NCI-H1417 (cell line): Measurements from ENCODE around the gene KCNAB1.
A peak's percentile ranks its signal among the peaks of the same experiment; 100 is the strongest.

Experiments used
- DNase-seq, 3 experiments: peaks; one replicate each; lab custom pipeline; 2025; lab: John Stamatoyannopoulos, UW

KCNAB1 gene

DNA sequence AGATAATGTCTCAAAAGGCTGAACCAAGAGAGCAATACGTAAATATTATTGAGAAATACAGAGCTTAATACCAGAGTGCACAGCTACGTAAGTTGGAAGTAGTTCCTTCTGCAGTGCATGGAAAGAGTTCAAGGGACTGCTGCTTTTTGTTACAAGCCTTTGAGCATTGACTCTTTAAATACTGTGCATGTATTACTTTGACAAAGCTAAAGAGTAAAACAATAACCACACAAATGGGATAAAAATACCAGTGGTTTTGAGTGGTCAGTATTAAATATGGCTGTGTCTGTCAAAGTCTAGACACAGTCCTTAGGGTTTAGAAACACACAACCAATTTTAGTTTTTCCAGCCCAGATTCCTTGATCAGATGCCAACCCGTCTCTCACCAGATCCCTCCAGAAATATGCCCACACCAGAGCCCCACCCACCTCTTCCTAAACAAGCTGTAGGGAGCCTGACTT lies 372.5 kb downstream of the KCNAB1 start:
- no peak for DNase-seq

DNA sequence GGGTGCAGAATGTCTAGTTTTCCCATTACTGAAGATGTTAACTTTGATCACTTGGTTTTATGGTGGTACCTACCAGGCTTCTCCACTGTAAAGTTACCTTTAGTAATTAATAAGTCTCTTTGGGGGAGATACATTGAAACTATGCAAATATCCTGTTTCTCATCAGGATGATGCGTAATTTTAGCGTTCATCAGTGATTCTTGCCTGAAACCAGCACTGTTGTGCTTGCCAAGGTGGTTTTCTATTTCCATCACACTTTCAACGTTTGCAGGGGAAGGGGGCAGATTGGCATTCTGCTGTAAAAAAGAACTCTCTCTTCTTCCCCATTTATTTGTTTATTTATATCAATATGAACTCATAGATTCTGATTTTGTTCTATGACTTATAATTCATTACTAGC lies 373.5 kb downstream of the KCNAB1 start:
- no peak for DNase-seq

GRCh38 chr3:156495816-156496215 lies 375.4 kb downstream of the KCNAB1 start:
- DNase-seq, result no peak

DNA sequence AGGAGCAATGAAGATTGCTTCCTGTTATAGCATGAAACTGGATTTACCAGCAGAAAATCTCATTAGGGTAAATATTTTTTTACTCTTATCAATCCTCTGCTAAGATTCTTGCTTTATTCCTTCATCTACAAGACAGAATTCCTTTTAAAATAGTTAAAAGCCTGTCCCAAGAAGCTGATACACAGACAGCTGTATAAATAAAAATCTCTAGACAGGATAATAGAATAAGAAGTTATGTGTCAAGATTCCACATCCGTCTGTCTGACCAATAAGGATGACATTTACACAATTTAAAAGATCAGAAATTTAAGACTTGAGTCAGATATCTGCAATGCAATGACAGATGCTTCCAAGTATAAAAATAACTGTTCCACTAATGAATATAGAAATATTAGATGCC lies 376.9 kb downstream of the KCNAB1 start:
- DNase-seq, result no peak

GRCh38 chr3:156498307-156498706 lies 377.9 kb downstream of the KCNAB1 start:
- DNase-seq, result no peak

GRCh38 chr3:156507285-156507684 lies 386.9 kb downstream of the KCNAB1 start:
- no peak for DNase-seq

DNA sequence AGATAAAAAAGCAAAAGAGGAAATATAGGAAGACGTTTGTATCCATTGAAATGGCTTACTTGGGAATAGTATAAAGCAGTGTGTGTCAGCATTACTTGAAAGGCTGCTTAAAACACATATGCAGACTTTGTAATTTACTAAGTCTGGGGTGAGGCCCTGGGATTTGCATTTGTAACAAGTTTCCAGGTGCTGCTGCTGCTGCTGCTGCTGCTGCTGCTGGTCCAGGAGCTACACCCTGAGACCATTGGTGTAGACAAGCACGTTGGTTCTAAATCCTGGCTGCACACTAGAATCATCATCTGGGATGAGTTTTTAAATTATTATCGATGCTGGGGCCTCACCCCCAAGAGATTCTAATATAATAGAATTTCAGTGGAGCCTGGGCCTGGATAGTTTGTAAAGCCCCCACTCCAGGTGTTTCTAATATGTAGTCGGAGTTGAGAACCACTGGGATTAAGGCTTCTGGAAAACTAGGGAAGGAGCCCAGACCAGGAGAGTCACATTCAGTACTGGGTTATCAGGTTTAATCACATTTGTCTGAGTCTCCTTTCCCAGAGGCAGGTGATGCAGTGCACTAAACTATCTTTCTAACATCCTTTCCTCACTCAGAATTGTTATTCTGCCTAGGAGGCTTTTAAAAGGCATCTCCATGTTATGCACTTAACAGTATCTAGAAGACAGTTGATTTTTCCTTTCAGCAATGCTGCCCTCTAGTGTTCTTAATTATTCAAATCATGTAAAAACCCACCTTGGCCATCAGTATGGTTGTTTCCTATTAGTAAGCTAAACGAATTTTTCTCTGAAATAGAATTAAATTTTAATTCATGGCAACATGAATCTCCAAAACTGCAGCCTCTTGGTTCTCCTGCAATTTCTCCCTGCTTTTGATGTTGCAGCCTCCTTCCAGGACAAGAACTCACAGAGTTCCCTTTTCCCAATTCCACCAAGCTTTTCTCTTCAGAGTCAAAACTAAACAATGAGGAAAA lies 389.1 kb downstream of the KCNAB1 start:
- DNase-seq, result peak; percentile 21 to 81 (median 62)

- DNase-seq, result peak in 1 of 3 experiments; percentile 20
Observed at GRCh38 chr3:156511987-156512677, 391.8 kb downstream of the KCNAB1 start.

DNA sequence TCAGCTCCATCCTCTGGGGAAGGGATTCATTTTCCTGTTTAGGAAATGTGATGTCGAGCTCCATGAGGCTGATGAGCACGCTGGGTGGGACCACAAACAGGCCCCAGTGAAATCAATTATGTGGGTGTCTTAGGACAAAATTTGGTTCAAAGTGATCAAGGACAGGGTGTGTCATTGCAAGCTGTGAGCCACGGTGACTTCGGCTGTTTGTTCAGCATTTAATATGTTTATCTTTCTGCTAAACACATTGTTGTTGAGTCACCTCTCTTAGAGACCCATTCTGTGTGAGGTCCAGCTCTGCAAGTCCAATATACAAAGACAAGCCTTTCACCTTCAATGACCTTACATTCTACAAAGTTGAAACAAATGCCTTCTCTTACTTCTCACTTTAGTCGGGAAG lies 393.2 kb downstream of the KCNAB1 start:
- DNase-seq, result peak in 2 of 3 experiments; percentile 14 to 60

GRCh38 chr3:156516284-156516683 lies 395.9 kb downstream of the KCNAB1 start:
- DNase-seq, result peak in 1 of 3 experiments; percentile 24

GRCh38 chr3:156516961-156517360 lies 396.6 kb downstream of the KCNAB1 start:
- no peak for DNase-seq

DNA sequence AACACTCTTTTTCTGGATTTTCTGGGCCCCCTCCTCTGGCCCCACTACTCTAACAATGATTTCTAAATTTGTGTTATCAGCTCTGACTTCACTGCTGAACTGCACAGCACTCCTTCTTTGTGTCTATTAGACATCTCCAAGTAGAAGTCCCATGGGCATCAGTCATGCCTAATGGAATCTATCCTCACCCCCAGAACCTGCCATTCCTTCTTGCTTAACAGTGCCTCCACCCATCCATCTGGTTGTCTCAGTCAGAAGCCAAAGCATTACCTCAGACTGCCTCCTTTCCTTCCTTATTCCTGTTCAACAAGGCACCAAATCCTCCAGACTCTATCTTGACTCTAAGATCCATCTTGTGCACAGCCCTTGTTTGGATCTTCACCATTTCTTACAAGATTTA lies 398.3 kb downstream of the KCNAB1 start:
- DNase-seq, result no peak

- no peak for DNase-seq
Observed at GRCh38 chr3:156519758-156520162, 399.4 kb downstream of the KCNAB1 start.

DNA sequence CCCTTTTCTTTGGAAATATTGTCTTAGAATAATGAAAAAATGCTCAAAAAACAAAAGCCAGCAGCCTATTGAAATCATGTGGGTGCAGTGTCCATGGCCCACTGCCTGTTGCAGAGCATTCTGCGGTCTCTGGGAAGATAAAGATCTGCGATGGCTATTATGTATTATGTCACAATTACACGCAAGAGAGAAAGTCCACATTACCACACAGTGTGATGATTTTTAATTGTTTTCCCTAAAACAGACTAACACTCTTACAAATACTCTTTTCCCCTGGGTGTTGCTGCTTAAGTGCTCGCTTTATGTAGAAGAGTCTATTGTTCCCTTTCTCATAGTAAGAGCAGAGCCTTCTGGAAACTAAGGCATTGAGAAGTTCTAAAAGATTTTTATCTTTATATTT lies 402.3 kb downstream of the KCNAB1 start:
- peak in 1 of 3 experiments; percentile 43 for DNase-seq

DNA sequence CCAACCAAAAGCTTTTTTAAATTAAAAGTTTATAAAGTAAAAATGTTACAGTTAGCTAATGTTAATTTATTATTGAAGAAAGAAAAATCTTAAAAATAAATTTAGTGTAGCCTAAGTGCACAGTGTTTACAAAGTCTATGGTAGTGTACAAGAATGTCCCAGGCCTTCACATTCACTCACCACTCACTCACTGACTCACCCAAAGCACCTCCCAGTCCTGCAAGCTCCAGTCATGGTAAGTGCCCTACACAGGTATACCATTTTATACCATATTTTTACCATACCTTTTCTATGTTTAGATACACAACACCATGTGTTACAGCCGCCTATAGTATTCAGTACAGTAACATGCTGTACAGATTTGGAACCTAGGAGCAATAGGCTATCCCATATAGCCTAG lies 405.4 kb downstream of the KCNAB1 start:
- DNase-seq, result no peak

- DNase-seq, result no peak
Observed at GRCh38 chr3:156527060-156527459, 406.7 kb downstream of the KCNAB1 start.

DNA sequence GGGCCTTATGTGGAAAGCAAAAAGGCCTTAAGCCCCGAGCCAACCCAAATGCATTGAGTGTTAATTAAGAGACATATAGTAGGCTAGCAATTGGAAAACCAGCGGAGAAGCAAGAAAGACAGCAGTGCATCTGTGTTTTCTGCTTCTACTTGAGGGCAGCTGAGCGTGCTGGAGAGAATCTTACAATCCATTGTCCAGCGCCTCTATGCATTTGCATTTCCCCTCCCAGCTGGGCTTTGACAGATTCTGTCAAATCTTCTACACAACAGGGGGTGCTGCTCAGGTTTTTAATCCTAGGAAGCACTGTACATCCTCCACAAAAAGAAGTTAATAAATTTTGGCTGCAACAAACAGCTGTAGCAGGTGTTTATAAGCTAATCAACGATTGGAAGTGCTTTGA lies 410.6 kb downstream of the KCNAB1 start:
- DNase-seq, result no peak

- no peak for DNase-seq
Observed at GRCh38 chr3:156532730-156533129, 412.4 kb downstream of the KCNAB1 start.

GRCh38 chr3:156533205-156533604 lies 412.8 kb downstream of the KCNAB1 start:
- no peak for DNase-seq

- peak in 1 of 3 experiments; percentile 26 for DNase-seq
Observed at GRCh38 chr3:156535162-156535627, 414.8 kb downstream of the KCNAB1 start.

GRCh38 chr3:156535798-156536197 lies 415.4 kb downstream of the KCNAB1 start:
- DNase-seq, result no peak

- DNase-seq, result no peak
Observed at GRCh38 chr3:156536524-156537316, 416.3 kb downstream of the KCNAB1 start.
